ENCODE results near the gene NEURL4.
"Not testable (repeated sequence)": the region's sequence is repeated elsewhere in the genome, so short reads cannot be mapped to it uniquely, and the experiment has no call there.

The NEURL4 gene

DNA sequence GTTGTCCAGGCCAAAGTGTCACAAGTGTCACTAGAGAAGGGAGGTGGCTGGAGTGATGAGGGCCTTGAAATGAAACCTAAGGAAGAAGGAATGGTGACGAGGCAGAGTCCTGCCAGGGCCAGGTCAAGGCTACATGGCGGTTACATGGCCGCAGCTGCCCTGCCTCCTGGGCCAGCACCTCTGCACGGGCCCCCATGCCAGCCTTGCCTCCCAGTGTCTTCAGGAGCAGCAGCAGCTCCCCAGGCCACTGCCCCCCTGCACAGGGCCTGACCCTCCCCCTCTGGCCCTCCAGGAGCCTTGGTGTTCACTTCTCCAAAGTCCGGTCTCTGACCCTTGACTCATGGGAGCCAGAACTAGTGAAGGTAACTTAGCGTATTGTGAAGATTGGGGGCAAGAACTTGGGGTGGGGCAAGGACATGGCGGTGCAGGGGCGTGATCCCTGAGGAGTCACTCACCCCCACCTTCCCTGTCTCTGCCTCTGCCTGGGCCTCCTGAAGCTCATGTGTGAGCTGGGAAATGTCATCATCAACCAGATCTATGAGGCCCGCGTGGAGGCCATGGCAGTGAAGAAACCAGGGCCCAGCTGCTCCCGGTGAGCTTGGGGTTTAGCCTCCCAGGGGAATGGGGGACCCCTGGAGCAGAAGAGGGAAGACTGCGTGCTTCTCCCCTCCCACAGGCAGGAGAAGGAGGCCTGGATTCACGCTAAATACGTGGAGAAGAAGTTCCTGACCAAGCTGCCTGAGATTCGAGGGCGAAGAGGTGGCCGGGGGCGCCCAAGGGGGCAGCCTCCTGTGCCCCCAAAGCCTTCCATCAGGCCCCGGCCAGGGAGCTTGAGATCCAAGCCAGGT lies 18.7 kb upstream of the NEURL4 start:
- TF ChIP-seq, protein P1, sequence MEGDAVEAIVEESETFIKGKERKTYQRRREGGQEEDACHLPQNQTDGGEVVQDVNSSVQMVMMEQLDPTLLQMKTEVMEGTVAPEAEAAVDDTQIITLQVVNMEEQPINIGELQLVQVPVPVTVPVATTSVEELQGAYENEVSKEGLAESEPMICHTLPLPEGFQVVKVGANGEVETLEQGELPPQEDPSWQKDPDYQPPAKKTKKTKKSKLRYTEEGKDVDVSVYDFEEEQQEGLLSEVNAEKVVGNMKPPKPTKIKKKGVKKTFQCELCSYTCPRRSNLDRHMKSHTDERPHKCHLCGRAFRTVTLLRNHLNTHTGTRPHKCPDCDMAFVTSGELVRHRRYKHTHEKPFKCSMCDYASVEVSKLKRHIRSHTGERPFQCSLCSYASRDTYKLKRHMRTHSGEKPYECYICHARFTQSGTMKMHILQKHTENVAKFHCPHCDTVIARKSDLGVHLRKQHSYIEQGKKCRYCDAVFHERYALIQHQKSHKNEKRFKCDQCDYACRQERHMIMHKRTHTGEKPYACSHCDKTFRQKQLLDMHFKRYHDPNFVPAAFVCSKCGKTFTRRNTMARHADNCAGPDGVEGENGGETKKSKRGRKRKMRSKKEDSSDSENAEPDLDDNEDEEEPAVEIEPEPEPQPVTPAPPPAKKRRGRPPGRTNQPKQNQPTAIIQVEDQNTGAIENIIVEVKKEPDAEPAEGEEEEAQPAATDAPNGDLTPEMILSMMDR (IDR thresholded peaks at IDR 0.05; ENCODE audit: low read depth, low read length, missing control alignments), result no peak
- DNase-seq (ENCODE audit: low read depth), result no peak
- H3K4me3 ChIP-seq (ENCODE audit: low read depth, low read length), result no peak overlapping the region
- in situ Hi-C loops (cut with HindIII; ENCODE audit: low sequenced_read_pairs), result no loop called here

DNA sequence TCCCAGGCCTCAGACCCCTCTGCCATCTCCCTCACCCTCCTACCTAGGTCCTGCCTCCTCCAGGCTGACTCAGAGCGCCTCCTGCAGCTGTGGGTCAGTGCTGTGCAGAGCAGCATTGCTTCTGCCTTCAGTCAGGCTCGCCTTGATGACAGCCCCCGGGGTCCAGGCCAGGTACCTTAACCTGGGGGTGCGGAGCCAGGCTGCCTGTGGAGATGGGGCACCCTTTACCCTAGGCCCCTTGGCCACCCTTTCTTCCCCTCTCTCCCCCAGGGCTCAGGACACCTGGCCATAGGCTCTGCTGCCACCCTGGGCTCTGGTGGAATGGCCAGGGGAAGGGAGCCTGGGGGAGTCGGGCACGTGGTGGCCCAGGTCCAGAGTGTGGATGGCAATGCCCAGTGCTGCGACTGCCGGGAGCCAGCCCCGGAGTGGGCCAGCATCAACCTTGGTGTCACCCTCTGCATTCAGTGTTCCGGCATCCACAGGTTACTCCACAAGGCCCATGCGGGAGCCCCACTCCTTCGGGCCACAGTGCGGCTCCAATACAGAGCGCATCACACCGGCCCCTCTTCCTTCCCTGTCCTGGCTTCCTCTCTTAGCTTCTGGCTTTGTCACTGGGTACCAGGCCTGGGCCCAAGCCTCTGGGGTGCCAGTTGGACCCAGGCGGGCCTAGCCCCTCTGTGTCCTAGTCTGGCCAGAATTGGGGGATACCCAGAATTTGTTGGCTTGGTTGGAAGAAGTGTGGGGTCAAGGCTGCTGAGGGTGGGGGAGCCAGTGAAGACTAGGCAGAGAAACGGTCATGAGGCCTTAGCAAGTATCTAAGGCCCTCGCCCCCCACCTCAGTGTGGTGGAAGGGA lies 17.9 kb upstream of the NEURL4 start:
- H3K4me3 ChIP-seq (ENCODE audit: low read depth, low read length), result no peak overlapping the region
- no peak for DNase-seq (ENCODE audit: low read depth)
- in situ Hi-C loops (cut with HindIII; ENCODE audit: low sequenced_read_pairs), result no loop called here
- TF ChIP-seq, protein P1 (IDR thresholded peaks at IDR 0.05; ENCODE audit: low read depth, low read length, missing control alignments), result no peak

DNA sequence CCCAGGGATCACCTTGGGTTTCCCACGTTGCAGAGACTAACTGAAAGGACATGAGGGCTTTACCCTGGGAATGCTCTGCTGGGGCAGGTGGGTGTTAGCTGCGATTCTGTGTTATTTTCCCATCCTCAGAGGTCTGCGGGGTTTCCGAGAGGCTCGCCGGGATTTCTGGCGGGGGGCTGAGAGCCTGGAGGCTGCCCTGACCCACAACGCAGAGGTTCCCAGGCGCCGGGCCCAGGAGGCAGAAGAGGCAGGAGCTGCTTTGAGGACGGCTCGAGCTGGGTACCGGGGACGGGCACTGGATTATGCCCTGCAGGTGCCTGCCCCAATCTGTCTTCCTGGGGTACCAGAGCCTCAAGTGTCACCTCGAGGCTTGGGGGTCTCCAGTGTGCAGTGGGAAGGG lies 14.1 kb upstream of the NEURL4 start:
- no peak overlapping the region for H3K4me3 ChIP-seq (ENCODE audit: low read depth, low read length)
- in situ Hi-C loops (cut with HindIII; ENCODE audit: low sequenced_read_pairs), result no loop called here
- TF ChIP-seq, protein P1 (IDR thresholded peaks at IDR 0.05; ENCODE audit: low read depth, low read length, missing control alignments), result no peak
- DNase-seq (ENCODE audit: low read depth), result no peak

- in situ Hi-C loops (cut with HindIII; ENCODE audit: low sequenced_read_pairs), result no loop called here
- TF ChIP-seq, protein P1 (IDR thresholded peaks at IDR 0.05; ENCODE audit: low read depth, low read length, missing control alignments), result no peak
- no peak overlapping the region for H3K4me3 ChIP-seq (ENCODE audit: low read depth, low read length)
- no peak for DNase-seq (ENCODE audit: low read depth)
These were observed 12.7 kb upstream of the NEURL4 start for GRCh38 chr17:7341842-7342241.

- no peak overlapping the region for H3K4me3 ChIP-seq (ENCODE audit: low read depth, low read length)
These were observed 11.0 kb upstream of the NEURL4 start for GRCh38 chr17:7340179-7340578.

DNA sequence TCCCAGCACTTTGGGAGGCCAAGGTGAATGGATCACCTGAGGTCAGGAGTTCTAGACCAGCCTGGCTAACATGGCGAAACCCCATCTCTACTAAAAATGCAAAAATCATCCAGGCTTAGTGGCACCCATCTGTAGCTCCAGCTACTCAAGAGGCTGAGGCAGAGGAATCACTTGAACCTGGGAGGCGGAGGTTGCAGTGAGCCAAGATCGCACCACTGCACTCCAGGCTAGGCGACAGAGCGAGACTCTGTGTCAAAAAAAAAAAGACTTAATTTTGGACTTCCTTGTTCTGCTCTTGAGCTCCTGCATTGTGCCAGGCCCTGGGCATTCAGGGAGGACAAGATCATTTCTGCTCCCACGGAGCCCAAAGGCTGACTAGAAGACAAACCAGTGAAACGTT lies 8.5 kb upstream of the NEURL4 start:
- DNase-seq (ENCODE audit: low read depth); in situ Hi-C loops (cut with HindIII; ENCODE audit: low sequenced_read_pairs); H3K4me3 ChIP-seq (ENCODE audit: low read depth, low read length): not testable (repeated sequence)

More at GRCh38 chr17:7340179-7340578, 11.0 kb upstream of the NEURL4 start:
- no peak for DNase-seq (ENCODE audit: low read depth)
- TF ChIP-seq, protein P1 (IDR thresholded peaks at IDR 0.05; ENCODE audit: low read depth, low read length, missing control alignments), result no peak
- in situ Hi-C loops (cut with HindIII; ENCODE audit: low sequenced_read_pairs), result no loop called here
